Endothelial cell of umbilical vein (primary cell): Measurements from ENCODE around the gene SATB2. TPM values are rescaled to one million over a fixed set of nuclear protein-coding genes. Genes with fewer than 3 reads are reported as not detected.

Source experiments
- BruUV-seq: library from RNA; stranded (reverse); fragments of 400-500 nt; replicated peaks from 2 replicates; lab custom pipeline; 2021; lab: Mats Ljungman, UMichigan
- CTCF ChIA-PET: fragments of 300-600, 350-600 bp; sonication (Branson Sonifier 250); formaldehyde crosslinking; loops from one replicate; lab custom pipeline; 2021; ENCODE audit warnings: antibody characterized with exemption, inconsistent platforms; lab: Charles Lee
- POLR2A ChIA-PET: fragments of 300-600, 350-600 bp; sonication (Branson Sonifier 250); formaldehyde crosslinking; loops from one replicate; lab custom pipeline; 2021; ENCODE audit warnings: antibody characterized with exemption, inconsistent platforms; lab: Charles Lee
- DNase-seq: peaks from one replicate; pipeline ENCODE4 v3.0.0-alpha.2; 2011; ENCODE audit warnings: low read depth, low spot score
- FAIRE-seq: peaks from 2 replicates; lab custom pipeline; 2011; peaks lifted over from hg19 to GRCh38; lab: Jason Lieb, UNC
- H2AFZ ChIP-seq: 2 replicates; pipeline ENCODE4 v1.6.0; 2012; ENCODE audit warnings: low read depth, low read length, control low read depth, inconsistent platforms
- H3K27ac ChIP-seq: 2 replicates; pipeline ENCODE4 v1.5.1; 2011; ENCODE audit warnings: low read depth, mild to moderate bottlenecking, control low read depth, low read length, moderate library complexity; ENCODE audit not compliant: insufficient read depth
- H3K27me3 ChIP-seq, 2 experiments: 2 replicates each; pipeline versions ENCODE4 v1.6.0 to v1.6.1; 2011; ENCODE audit warnings: low read length in 2 of 2, mixed read lengths in 1 of 2; ENCODE audit not compliant: control insufficient read depth in 2 of 2, insufficient read depth in 2 of 2
- H3K36me3 ChIP-seq, 2 experiments: 2 replicates in 1 of 2; 3 replicates in 1 of 2; pipeline ENCODE4 v1.5.1; 2011; ENCODE audit warnings: low read length in 2 of 2, mild to moderate bottlenecking in 1 of 2, moderate library complexity in 1 of 2; ENCODE audit not compliant: control insufficient read depth in 2 of 2, insufficient read depth in 2 of 2; ENCODE audit errors: extremely low read depth in 1 of 2
- H3K4me1 ChIP-seq: 3 replicates; pipeline ENCODE4 v1.5.1; 2011; ENCODE audit warnings: mild to moderate bottlenecking, low read length; ENCODE audit not compliant: control insufficient read depth, insufficient read depth; ENCODE audit errors: extremely low read depth
- H3K4me2 ChIP-seq: 2 replicates; pipeline ENCODE4 v1.6.1; 2011; ENCODE audit warnings: low read length, control low read depth, mixed read lengths; ENCODE audit not compliant: insufficient read depth
- H3K4me3 ChIP-seq, 3 experiments: fragments of 200-600 bp in 1 of 3; sonication (generic), shearing (Covaris generic) in 1 of 3; replicated peaks in 1 of 3; 2 replicates each; pipeline ENCODE4 v1.5.1; 2011 to 2016; ENCODE audit warnings: control low read depth in 3 of 3, low read length in 3 of 3, mild to moderate bottlenecking in 2 of 3, inconsistent platforms in 1 of 3, low read depth in 1 of 3, moderate library complexity in 1 of 3; ENCODE audit not compliant: insufficient read depth in 1 of 3
- H3K79me2 ChIP-seq: 2 replicates; pipeline ENCODE4 v1.6.0; 2012; ENCODE audit warnings: low read length, inconsistent platforms; ENCODE audit not compliant: control insufficient read depth, insufficient read depth
- H3K9ac ChIP-seq: replicated peaks from 2 replicates; pipeline ENCODE3; 2011; ENCODE audit warnings: low read length, control low read depth; ENCODE audit not compliant: insufficient read depth; ENCODE audit errors: extremely low read depth
- H3K9me1 ChIP-seq: replicated peaks from 3 replicates; pipeline ENCODE4 v1.6.0; 2011; ENCODE audit warnings: mild to moderate bottlenecking, low read length; ENCODE audit not compliant: control insufficient read depth, insufficient read depth; ENCODE audit errors: extremely low read depth
- H3K9me3 ChIP-seq: replicated peaks from 2 replicates; pipeline ENCODE4 v1.5.1; 2012; ENCODE audit warnings: low read length, inconsistent platforms; ENCODE audit not compliant: control insufficient read depth, insufficient read depth
- H4K20me1 ChIP-seq: replicated peaks from 2 replicates; pipeline ENCODE3; 2011; ENCODE audit warnings: mild to moderate bottlenecking, low read length; ENCODE audit not compliant: control insufficient read depth, insufficient read depth; ENCODE audit errors: extremely low read depth
- EZH2 ChIP-seq: IDR thresholded peaks from 2 replicates; pipeline ENCODE4 v1.6.1; 2012; ENCODE audit warnings: borderline replicate concordance, low read depth, mild to moderate bottlenecking, moderate library complexity, low read length, inconsistent platforms; ENCODE audit not compliant: severe bottlenecking
- FOS ChIP-seq: IDR thresholded peaks from 2 replicates; pipeline ENCODE4 v1.6.1; 2011; ENCODE audit warnings: mild to moderate bottlenecking, low read length, moderate library complexity, borderline replicate concordance; ENCODE audit not compliant: insufficient read depth
- GATA2 ChIP-seq: IDR thresholded peaks from 2 replicates; pipeline ENCODE4 v1.7.0; 2011; ENCODE audit warnings: low read depth, mild to moderate bottlenecking, moderate library complexity, mixed read lengths, low read length; ENCODE audit not compliant: insufficient read length, insufficient read depth
- JUN ChIP-seq: IDR thresholded peaks from 2 replicates; pipeline ENCODE4 v1.6.1; 2011; ENCODE audit warnings: borderline replicate concordance, low read depth; ENCODE audit not compliant: insufficient read length, insufficient read depth
- MYC ChIP-seq: IDR thresholded peaks from one replicate; pipeline ENCODE4 v1.6.1; 2011; ENCODE audit warnings: mild to moderate bottlenecking, low read depth, low read length
- POLR2A ChIP-seq: IDR thresholded peaks from 2 replicates; pipeline ENCODE4 v1.6.1; 2012; ENCODE audit warnings: low read depth, mild to moderate bottlenecking, control low read depth, low read length
- POLR2AphosphoS5 ChIP-seq: IDR thresholded peaks from 2 replicates; pipeline ENCODE4 v1.6.1; 2012; ENCODE audit warnings: low read depth, mild to moderate bottlenecking, control low read depth, low read length, moderate library complexity; ENCODE audit not compliant: insufficient read depth
- dilution Hi-C: fragments of 300-500 bp; cut with MboI; formaldehyde crosslinking; loops from one replicate; pipeline ENCODE4 v1.15.0; 2019; ENCODE audit warnings: low sequenced_read_pairs; ENCODE audit not compliant: extremely low pct_ligation_motif_present
- intact Hi-C: fragments of 100-400 bp; cut with micrococcal nuclease; formaldehyde crosslinking; loops from one replicate; pipeline ENCODE4 v1.10.0; 2022
- polyA plus RNA-seq, 4 experiments: library from polyadenylated mRNA; depleted of rRNA in 3 of 4; stranded (reverse) in 3 of 4; unstranded in 1 of 4; fragments of >200 nt; gene quantifications; 2 replicates each; pipeline versions ENCODE4 v1.2.1 to v1.2.3, GENCODE V29; 2011 to 2012; ENCODE audit warnings: missing spikeins in 1 of 4
- total RNA-seq: library from RNA; stranded (reverse); gene quantifications from 2 replicates; pipeline ENCODE4 v1.2.3, GENCODE V29; 2021
- TF ChIP-seq, protein P1 (sequence below), 2 donors: IDR thresholded peaks; 1 replicate in 1 of 2; 2 replicates in 1 of 2; pipeline ENCODE4 v1.5.1; 2011; ENCODE audit warnings: low read length in 2 of 2, mild to moderate bottlenecking in 2 of 2, moderate library complexity in 2 of 2, control low read depth in 1 of 2, inconsistent platforms in 1 of 2, low read depth in 1 of 2; ENCODE audit not compliant: insufficient read depth in 1 of 2; ENCODE audit errors: extremely low read depth in 1 of 2
- TF ChIP-seq, protein P2 (sequence below): IDR thresholded peaks from 2 replicates; pipeline ENCODE4 v1.6.1; 2011; ENCODE audit not compliant: insufficient read depth, insufficient read length

Gene SATB2
- total and polyA plus RNA-seq, 2 donors (not counting 3 experiments of a cell fraction or from before 2014, with no cell fraction given), result 0.47 to 1.1 TPM

DNA sequence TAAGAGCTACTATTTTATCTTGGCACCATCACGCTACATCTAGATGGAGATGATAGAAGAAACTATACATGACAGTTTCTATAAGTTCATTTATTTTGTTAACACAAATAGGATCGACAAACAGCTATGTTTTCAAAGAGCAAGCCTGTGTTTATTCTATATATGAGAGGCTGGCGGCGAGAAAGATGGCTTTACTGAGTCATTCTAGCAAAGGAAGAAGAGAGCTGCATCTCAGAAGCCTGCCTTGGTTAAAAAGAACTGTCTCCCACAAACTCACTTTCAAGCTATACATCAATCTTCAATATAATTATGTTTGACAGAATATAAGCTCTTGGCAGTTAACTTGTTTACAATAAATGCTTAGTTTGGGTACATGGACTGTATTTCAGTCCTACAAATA is 13.0 kb downstream of the SATB2 start:
- Histone ChIP-seq H4K20me1 (no peaks in the 10 kb centered on the region), H3K79me2 (no peaks in the 10 kb centered on the region), H3K9me3 (no peaks in the 10 kb centered on the region), H3K9ac (no peak overlapping the region), H3K4me2 (no peak overlapping the region), H3K36me3 (no peaks in the 10 kb centered on the region), H3K9me1 (no peaks in the 10 kb centered on the region), H3K4me1 (no peaks in the 10 kb centered on the region), H2AFZ (no peak overlapping the region), H3K27ac (no peak overlapping the region), H3K4me3 (no peak overlapping the region), H3K27me3 (peaks cover 2 to 22% of the 10 kb centered on the region in 2 experiments)
- dilution Hi-C loops (no loop called here), intact Hi-C loops (no loop called here)
- CTCF ChIA-PET, result interaction anchor here (1.1 kb wide), 2 partner anchors 12 to 44 kb away, joined by 3 read pairs; no protein-coding TSS in a partner anchor
- POLR2A ChIA-PET, result no interaction called here
- DNase-seq (no peak), FAIRE-seq (no peak)
- TF ChIP-seq POLR2AphosphoS5 (no peak), GATA2 (no peak), FOS (no peak), EZH2 (no peak), POLR2A (no peak), JUN (no peak), MYC (no peak)
- TF ChIP-seq, protein P1, sequence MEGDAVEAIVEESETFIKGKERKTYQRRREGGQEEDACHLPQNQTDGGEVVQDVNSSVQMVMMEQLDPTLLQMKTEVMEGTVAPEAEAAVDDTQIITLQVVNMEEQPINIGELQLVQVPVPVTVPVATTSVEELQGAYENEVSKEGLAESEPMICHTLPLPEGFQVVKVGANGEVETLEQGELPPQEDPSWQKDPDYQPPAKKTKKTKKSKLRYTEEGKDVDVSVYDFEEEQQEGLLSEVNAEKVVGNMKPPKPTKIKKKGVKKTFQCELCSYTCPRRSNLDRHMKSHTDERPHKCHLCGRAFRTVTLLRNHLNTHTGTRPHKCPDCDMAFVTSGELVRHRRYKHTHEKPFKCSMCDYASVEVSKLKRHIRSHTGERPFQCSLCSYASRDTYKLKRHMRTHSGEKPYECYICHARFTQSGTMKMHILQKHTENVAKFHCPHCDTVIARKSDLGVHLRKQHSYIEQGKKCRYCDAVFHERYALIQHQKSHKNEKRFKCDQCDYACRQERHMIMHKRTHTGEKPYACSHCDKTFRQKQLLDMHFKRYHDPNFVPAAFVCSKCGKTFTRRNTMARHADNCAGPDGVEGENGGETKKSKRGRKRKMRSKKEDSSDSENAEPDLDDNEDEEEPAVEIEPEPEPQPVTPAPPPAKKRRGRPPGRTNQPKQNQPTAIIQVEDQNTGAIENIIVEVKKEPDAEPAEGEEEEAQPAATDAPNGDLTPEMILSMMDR (IDR thresholded peaks at IDR 0.05; ENCODE audit: extremely low read depth in 1 of 2, insufficient read depth in 1 of 2, low read depth in 1 of 2, low read length in 2 of 2), result no peak
- TF ChIP-seq, protein P2, sequence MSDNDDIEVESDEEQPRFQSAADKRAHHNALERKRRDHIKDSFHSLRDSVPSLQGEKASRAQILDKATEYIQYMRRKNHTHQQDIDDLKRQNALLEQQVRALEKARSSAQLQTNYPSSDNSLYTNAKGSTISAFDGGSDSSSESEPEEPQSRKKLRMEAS, result no peak
- no TSS peak for BruUV-seq
